DOHH2 (cell line): ENCODE results near the gene SYT7.

ENCODE experiments used
- CTCF ChIP-seq: fragments of 200-600 bp; sonication (generic); IDR thresholded peaks from one replicate; pipeline ENCODE4 v1.5.1; 2014; ENCODE audit warnings: antibody characterized with exemption, mild to moderate bottlenecking, low read depth, low read length; ENCODE audit not compliant: poor library complexity, severe bottlenecking
- EZH2phosphoT487 ChIP-seq: fragments of 200-600 bp; sonication (generic); IDR thresholded peaks from 2 replicates; pipeline ENCODE4 v1.6.1; 2017; ENCODE audit warnings: borderline replicate concordance, mild to moderate bottlenecking, antibody characterized with exemption, low read length, moderate library complexity, mixed read lengths

GRCh38 chr11:61477126-61477525, 103.8 kb downstream of the SYT7 start:
- TF ChIP-seq CTCF: no peak
- no peak for TF ChIP-seq EZH2phosphoT487
